Cortex of kidney (tissue), 1 donor: ENCODE measurements around the gene S1PR3.

Experiments
- DNase-seq: peaks from one replicate; lab custom pipeline; 2025; lab: John Stamatoyannopoulos, UW

S1PR3 gene

DNA sequence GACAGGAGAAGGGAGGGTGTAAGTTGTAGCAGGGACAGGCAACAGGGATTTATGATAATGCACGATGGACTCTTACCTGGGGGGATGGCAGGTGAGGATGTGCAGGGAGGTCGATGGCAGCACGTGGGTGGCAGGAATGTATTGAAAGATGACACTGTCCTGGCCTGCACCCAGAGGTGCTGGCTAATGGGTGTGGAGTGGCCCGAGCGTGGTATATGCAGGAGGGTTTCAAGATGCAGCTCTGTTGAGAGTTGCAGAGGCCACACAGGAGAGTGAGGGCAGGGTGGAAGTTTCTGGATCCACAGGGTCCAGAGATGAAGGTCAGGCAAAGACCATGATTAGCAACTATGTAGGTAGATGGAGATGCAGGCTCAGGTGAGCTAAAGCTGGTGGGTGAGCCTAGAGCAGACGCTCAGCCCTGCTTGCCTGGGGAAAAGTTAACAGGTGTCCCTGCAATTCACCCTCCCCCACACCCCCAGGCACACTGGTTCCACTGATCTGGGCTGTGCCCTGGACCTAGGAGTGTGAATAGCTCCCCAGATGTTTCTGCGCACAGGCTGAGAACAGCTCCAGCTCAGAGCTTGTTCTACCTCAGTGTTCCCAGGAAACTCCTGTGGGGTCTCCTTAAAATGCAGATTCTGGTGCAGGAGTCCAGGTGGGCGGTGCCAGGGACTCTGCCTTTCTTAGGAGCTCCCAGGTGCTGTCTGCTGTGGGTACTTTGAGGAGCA, 21.5 kb upstream of the S1PR3 start:
- no peak for DNase-seq

- DNase-seq: no peak
Observed at GRCh38 chr9:88971131-88971960, 19.9 kb upstream of the S1PR3 start.

DNA sequence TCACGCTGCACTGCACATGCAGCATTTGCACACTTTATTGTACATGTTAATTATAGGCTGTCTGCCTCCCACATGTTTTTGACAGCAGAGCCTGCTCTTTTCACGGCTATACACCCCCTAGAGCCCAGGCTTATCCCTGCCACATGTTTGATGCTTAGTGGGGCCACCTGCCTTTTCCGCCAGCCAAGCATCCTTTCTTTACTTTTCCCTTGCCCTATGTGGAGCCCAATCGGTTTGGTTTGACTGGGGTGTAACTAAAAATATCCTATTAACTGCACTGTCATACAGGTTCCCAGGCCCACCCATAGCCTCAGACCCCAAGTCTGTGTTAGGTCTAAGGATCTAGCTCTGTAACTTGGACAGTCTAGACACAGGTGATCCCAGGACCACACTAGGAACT, 18.9 kb upstream of the S1PR3 start:
- DNase-seq: no peak

GRCh38 chr9:88973281-88974045, 17.8 kb upstream of the S1PR3 start:
- no peak for DNase-seq

DNA sequence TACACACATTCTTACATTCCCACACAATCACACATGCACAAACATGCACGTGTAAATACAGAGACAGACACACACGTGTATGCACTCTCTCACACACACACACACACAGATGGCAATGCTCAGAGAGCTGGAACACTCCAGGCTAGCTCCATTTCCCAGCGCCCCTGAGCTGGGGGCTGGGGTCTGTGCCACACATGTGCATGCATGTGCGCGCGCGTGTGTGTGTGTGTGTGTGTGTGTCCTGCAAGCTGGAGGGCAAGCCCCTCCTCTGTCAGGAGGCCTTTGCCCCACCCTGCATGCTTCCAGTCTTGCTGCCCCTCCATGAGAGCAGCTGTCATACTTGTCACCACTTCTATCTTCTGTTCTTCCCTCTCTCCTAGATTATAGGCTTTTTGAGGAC, 16.6 kb upstream of the S1PR3 start:
- DNase-seq: no peak

GRCh38 chr9:88975966-88976889, 15.0 kb upstream of the S1PR3 start:
- no peak for DNase-seq

- DNase-seq: no peak
Observed at GRCh38 chr9:88976890-88977257, 14.4 kb upstream of the S1PR3 start.

- DNase-seq: no peak
Observed at GRCh38 chr9:88978034-88978433, 13.2 kb upstream of the S1PR3 start.

DNA sequence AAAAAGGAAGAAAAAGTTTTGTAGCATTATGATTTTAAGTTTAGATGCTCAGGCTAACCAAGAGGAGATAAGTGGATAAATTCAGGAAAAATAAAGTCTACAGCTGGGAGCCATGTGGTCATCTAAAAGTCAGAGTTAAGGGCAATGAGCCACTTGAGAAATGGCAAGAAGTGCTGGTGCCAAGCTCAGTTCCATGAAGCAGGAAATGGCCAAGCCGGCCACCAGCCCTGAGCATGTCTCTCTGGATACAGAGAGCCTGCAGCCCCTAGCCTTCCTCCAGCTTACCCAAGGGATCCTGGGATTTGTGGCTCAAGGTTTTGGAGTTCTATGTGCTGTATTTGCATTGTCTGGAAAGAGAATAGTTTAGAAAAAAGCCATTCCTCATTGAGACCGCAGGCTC, 12.2 kb upstream of the S1PR3 start:
- no peak for DNase-seq

- DNase-seq: no peak
Observed at GRCh38 chr9:88979791-88980190, 11.5 kb upstream of the S1PR3 start.

- DNase-seq: no peak
Observed at GRCh38 chr9:88980740-88981203, 10.5 kb upstream of the S1PR3 start.

- DNase-seq: no peak
Observed at GRCh38 chr9:88983865-88984542, 7.3 kb upstream of the S1PR3 start.

- DNase-seq: no peak
Observed at GRCh38 chr9:88984543-88984883, 6.8 kb upstream of the S1PR3 start.

DNA sequence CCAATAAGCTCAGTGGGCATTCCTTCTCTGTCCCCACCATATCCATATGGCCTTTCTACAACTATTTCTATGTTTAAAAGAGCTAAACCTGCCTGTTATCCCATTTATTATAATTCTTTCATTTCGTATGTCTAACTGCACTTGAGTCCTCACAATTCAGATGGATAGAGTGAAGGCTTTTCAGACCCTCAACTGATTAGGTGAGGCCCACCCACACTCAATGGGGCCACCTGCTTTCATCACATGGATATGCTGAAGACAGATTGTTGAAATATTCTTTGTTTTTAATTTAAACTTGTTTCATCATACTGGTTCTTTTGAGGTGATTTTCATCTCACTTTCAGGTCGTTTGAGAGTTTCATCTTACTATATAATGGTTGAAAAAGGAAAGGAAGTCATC, 5.7 kb upstream of the S1PR3 start:
- DNase-seq: no peak

DNA sequence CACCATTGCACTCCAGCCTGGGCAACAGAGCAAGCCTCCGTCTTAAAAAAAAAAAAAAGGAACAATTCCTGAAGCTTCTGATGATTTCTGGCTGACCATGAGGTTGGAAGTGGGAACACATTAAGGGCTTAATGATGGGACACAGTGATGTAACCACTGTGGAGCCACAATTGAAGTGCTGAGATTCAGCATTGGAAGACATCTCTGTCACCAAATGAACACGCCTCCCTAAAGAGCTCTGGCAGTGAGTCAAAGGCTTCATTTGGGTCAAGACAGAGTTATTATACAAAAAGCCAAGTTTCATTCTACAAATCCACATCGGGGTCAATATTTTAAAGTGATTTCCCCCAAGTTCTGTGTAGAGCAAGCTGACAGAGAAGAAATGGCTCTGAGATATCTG, 4.5 kb upstream of the S1PR3 start:
- DNase-seq: no peak

DNA sequence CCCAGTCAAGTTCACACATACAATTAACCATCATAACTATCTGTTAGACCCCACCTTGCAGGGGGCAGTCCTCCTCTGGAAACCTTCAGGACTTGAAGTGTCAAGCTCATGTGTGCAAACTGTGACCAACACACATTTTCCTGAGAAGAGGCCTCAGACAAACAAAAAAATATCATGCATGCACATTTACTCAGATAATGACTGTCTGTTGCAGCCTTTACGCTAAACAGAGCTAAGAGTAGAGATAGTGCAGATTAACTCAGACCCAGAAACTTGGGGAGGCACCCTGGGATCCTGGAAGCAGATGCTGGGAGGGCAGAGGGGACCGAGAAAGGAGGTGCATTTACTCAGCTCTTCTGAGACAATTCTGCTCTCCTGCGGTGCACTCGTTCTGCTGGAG, 3.6 kb upstream of the S1PR3 start:
- DNase-seq: no peak

- DNase-seq: no peak
Observed at GRCh38 chr9:88988796-88989641, 2.2 kb upstream of the S1PR3 start.

DNA sequence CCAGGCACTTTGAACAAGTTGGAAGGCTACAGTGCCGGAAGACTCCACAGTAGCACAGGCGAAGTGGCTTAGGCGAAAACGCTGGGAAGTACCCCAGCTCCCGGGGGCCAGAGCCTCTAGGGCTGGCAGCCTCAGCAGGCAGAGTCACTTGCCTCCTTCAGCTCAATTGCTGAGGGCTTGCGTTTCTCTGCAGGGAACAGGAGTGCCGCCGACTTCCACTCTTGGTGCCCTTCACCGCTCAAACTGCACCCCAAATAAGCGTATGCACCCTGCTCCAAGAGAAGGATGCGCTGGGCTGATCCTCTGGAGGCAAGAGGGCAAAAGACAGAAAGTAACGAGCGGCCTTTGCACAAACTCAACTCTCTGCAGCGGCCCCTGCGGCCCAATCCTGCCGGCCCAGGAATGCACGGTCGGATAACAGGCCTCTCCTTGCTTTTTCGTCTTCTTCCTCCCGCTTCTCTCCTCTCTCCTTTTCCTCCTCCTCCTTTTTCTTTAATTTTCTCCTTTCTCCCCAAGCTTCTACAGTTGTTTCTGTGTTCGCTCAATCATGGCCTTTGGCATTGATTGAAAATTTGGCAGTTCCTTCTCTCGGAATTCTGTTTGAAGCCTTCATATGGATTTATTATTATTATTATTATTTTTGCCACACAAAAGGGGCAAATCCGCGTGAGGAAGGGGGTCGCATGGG, 1.1 kb upstream of the S1PR3 start:
- DNase-seq: no peak

DNA sequence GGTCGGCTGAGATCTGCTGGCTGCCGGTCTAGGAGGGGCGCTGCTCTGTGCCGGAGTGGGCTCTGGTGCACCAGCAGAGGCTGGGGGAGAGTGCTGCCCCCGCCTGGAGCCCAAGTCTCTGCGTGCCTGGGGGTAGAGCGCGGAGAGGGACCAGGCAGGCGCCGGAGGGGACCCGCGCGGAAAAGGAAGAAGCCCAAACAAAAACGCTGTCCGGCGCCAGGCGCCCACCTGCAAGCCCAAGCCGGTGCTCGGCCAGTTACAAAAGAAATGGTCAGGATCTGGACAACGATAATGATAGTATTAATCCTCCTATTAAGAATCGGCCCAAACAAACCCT, 571 bp upstream of the S1PR3 start:
- no peak for DNase-seq

GRCh38 chr9:88992556-88992955, 1.3 kb downstream of the S1PR3 start:
- no peak for DNase-seq
